Hepatocyte (in vitro differentiated cells): ENCODE data around the gene GNAO1.

ENCODE experiments used
- CTCF ChIP-seq: fragments of 200-600 bp; sonication (generic); IDR thresholded peaks from 2 replicates; pipeline ENCODE4 v1.5.1; 2016; ENCODE audit warnings: antibody characterized with exemption, mild to moderate bottlenecking; ENCODE audit not compliant: poor library complexity
- EZH2 ChIP-seq: fragments of 200-600 bp; sonication (generic); IDR thresholded peaks from 2 replicates; pipeline ENCODE4 v1.6.1; 2016; ENCODE audit warnings: antibody characterized with exemption, mild to moderate bottlenecking, borderline replicate concordance

- TF ChIP-seq CTCF (no peak), EZH2 (no peak)
Observed at GRCh38 chr16:56388209-56388608, 196.9 kb downstream of the GNAO1 start.
